GM18502 (cell line): ENCODE measurements around the gene HAND2.

Experiments
- ATAC-seq: cut with Tn5 transposase; IDR thresholded peaks from one replicate; pipeline ENCODE4 v1.9.1; 2021; ENCODE audit warnings: mild to moderate bottlenecking; ENCODE audit not compliant: unreplicated experiment, poor library complexity

The HAND2 gene

GRCh38 chr4:173505924-173506518 lies 24.0 kb downstream of the HAND2 start:
- peak; percentile 75 for ATAC-seq

- ATAC-seq: no peak
Observed at GRCh38 chr4:173504181-173504503, 25.9 kb downstream of the HAND2 start.

- no peak for ATAC-seq
Observed at GRCh38 chr4:173503330-173504180, 26.5 kb downstream of the HAND2 start.

GRCh38 chr4:173502282-173502681 lies 27.7 kb downstream of the HAND2 start:
- ATAC-seq: no peak

- ATAC-seq: no peak
Observed at GRCh38 chr4:173501592-173502150, 28.4 kb downstream of the HAND2 start.

GRCh38 chr4:173500841-173501591 lies 29.0 kb downstream of the HAND2 start:
- peak; percentile 49 for ATAC-seq

GRCh38 chr4:173499658-173500535 lies 30.1 kb downstream of the HAND2 start:
- ATAC-seq: no peak

- no peak for ATAC-seq
Observed at GRCh38 chr4:173498771-173499170, 31.3 kb downstream of the HAND2 start.

- peak; percentile 58 for ATAC-seq
Observed at GRCh38 chr4:173498023-173498422, 32.0 kb downstream of the HAND2 start.

- peak; percentile 95 for ATAC-seq
Observed at GRCh38 chr4:173494013-173494970, 35.7 kb downstream of the HAND2 start.

GRCh38 chr4:173493041-173493440 lies 37.0 kb downstream of the HAND2 start:
- no peak for ATAC-seq

GRCh38 chr4:173492315-173492714 lies 37.7 kb downstream of the HAND2 start:
- no peak for ATAC-seq

GRCh38 chr4:173490817-173491528 lies 39.1 kb downstream of the HAND2 start:
- no peak for ATAC-seq

GRCh38 chr4:173490256-173490655 lies 39.8 kb downstream of the HAND2 start:
- ATAC-seq: no peak

GRCh38 chr4:173489514-173489913 lies 40.5 kb downstream of the HAND2 start:
- ATAC-seq: no peak

GRCh38 chr4:173488656-173489055 lies 41.4 kb downstream of the HAND2 start:
- no peak for ATAC-seq

GRCh38 chr4:173488074-173488473 lies 42.0 kb downstream of the HAND2 start:
- no peak for ATAC-seq

GRCh38 chr4:173486714-173487392 lies 43.2 kb downstream of the HAND2 start:
- no peak for ATAC-seq
